HepG2 (cell line): Measurements from ENCODE around the gene CDC37L1. TPM values are rescaled to one million over a fixed set of nuclear protein-coding genes. Genes with fewer than 3 reads are reported as not detected.
A peak's percentile ranks its signal among the peaks of the same experiment; 100 is the strongest.

Source experiments
- ATAC-seq: fragments of 200-7000 bp; cut with Tn5 transposase; 3 replicates; pipeline ENCODE4 v1.9.1; 2020; ENCODE audit warnings: mild to moderate bottlenecking, moderate library complexity
- BruUV-seq: library from RNA; stranded (reverse); fragments of 400-500 nt; replicated peaks from 2 replicates; lab custom pipeline; 2021; lab: Mats Ljungman, UMichigan
- CTCF ChIA-PET: fragments of 300-600 bp; formaldehyde crosslinking; extraction: SDS; loops from one replicate; lab custom pipeline; 2021; ENCODE audit warnings: low total read pairs, inconsistent platforms, low intra/inter-chr PET ratio; lab: Yijun Ruan, JAX
- POLR2A ChIA-PET: fragments of 350-600 bp; sonication (Branson Sonifier 250); formaldehyde crosslinking; loops from one replicate; lab custom pipeline; 2020; ENCODE audit warnings: antibody characterized with exemption, inconsistent platforms; lab: Yijun Ruan, JAX
- DNase-seq: peaks from one replicate; pipeline ENCODE4 v3.0.0-alpha.2; 2015; ENCODE audit warnings: low spot score
- FAIRE-seq: peaks from 3 replicates; lab custom pipeline; 2011; peaks lifted over from hg19 to GRCh38; lab: Jason Lieb, UNC
- H2AFZ ChIP-seq: one replicate; pipeline ENCODE4 v1.6.1; 2011; ENCODE audit warnings: low read length, inconsistent platforms
- H3K27ac ChIP-seq: fragments of 300-600 bp; 3 replicates; pipeline ENCODE4 v1.8.0; 2011; ENCODE audit warnings: mixed run types, mild to moderate bottlenecking, mixed read lengths, low read length, inconsistent platforms; ENCODE audit not compliant: insufficient read depth; ENCODE audit errors: extremely low read length
- H3K27me3 ChIP-seq, 2 experiments: fragments of 200-600 bp in 1 of 2; 2 replicates in 1 of 2; 3 replicates in 1 of 2; pipeline versions ENCODE4 v1.6.0 to v1.8.0; 2011; ENCODE audit warnings: low read length in 2 of 2, mild to moderate bottlenecking in 2 of 2, moderate library complexity in 2 of 2, inconsistent platforms in 1 of 2; ENCODE audit not compliant: insufficient read depth in 2 of 2, control insufficient read depth in 1 of 2
- H3K36me3 ChIP-seq, 2 experiments: fragments of 200-600 bp in 1 of 2; replicated peaks in 1 of 2; 2 replicates in 1 of 2; 3 replicates in 1 of 2; pipeline versions ENCODE4 v1.5.1 to v1.8.0; 2011; ENCODE audit warnings: low read length in 2 of 2, inconsistent platforms in 1 of 2; ENCODE audit not compliant: insufficient read depth in 2 of 2, control insufficient read depth in 1 of 2
- H3K4me1 ChIP-seq: 2 replicates; pipeline ENCODE4 v1.5.1; 2012; ENCODE audit warnings: low read length, inconsistent platforms; ENCODE audit not compliant: insufficient read depth
- H3K4me2 ChIP-seq: 2 replicates; pipeline ENCODE4 v1.6.0; 2011; ENCODE audit warnings: low read depth, low read length, inconsistent platforms
- H3K4me3 ChIP-seq, 3 experiments: fragments of 200-600 bp in 1 of 3; sonication (generic), shearing (Covaris generic) in 1 of 3; replicated peaks in 1 of 3; 2 replicates each; pipeline ENCODE4 v1.5.1; 2011 to 2016; ENCODE audit warnings: low read length in 3 of 3, inconsistent platforms in 2 of 3, low read depth in 2 of 3, mild to moderate bottlenecking in 2 of 3, control low read depth in 1 of 3, mixed read lengths in 1 of 3; ENCODE audit not compliant: insufficient read depth in 1 of 3
- H3K79me2 ChIP-seq: one replicate; pipeline ENCODE4 v1.6.1; 2011; ENCODE audit warnings: low read length, inconsistent platforms; ENCODE audit not compliant: insufficient read depth
- H3K9ac ChIP-seq: 2 replicates; pipeline ENCODE4 v1.6.0; 2011; ENCODE audit warnings: mild to moderate bottlenecking, low read depth, low read length, inconsistent platforms; ENCODE audit not compliant: insufficient read depth
- H3K9me3 ChIP-seq: 2 replicates; pipeline ENCODE4 v1.5.1; 2012; ENCODE audit warnings: mild to moderate bottlenecking, low read length
- H4K20me1 ChIP-seq: 2 replicates; pipeline ENCODE4 v1.6.0; 2011; ENCODE audit warnings: inconsistent platforms, mild to moderate bottlenecking, low read length, moderate library complexity; ENCODE audit not compliant: insufficient read depth
- CAMTA2 ChIP-seq: sonication (generic); formaldehyde crosslinking; IDR thresholded peaks from 2 replicates; pipeline ENCODE4 v1.4.0; 2020; ENCODE audit warnings: mild to moderate bottlenecking, missing genetic modification reagents, borderline replicate concordance
- MYPOP ChIP-seq: sonication (generic); formaldehyde crosslinking; IDR thresholded peaks from 2 replicates; pipeline ENCODE4 v1.8.1; 2023; ENCODE audit warnings: mild to moderate bottlenecking, moderate library complexity, missing genetic modification reagents
- SIN3A ChIP-seq: IDR thresholded peaks from 2 replicates; pipeline ENCODE4 v1.6.1; 2011; ENCODE audit warnings: low read depth, mild to moderate bottlenecking, control low read depth, low read length, borderline replicate concordance
- SNAPC2 ChIP-seq: sonication (generic); formaldehyde crosslinking; IDR thresholded peaks from 2 replicates; pipeline ENCODE4 v1.8.1; 2022; ENCODE audit warnings: mild to moderate bottlenecking, missing genetic modification reagents
- ZNF12 ChIP-seq: sonication (generic); formaldehyde crosslinking; IDR thresholded peaks from 2 replicates; pipeline ENCODE4 v1.5.0; 2020; ENCODE audit warnings: missing genetic modification reagents
- ZNF326 ChIP-seq: sonication (generic); formaldehyde crosslinking; IDR thresholded peaks from 2 replicates; pipeline ENCODE4 v1.4.0; 2020; ENCODE audit warnings: missing genetic modification reagents, borderline replicate concordance
- ZNF44 ChIP-seq: sonication (generic); formaldehyde crosslinking; IDR thresholded peaks from 2 replicates; pipeline ENCODE4 v1.5.1; 2020; ENCODE audit warnings: mild to moderate bottlenecking, missing genetic modification reagents
- ZNF550 ChIP-seq: sonication (generic); formaldehyde crosslinking; IDR thresholded peaks from 2 replicates; pipeline ENCODE4 v1.4.0; 2020; ENCODE audit warnings: mild to moderate bottlenecking, missing genetic modification reagents, borderline replicate concordance
- ZNF572 ChIP-seq: sonication (generic); formaldehyde crosslinking; IDR thresholded peaks from 2 replicates; pipeline ENCODE4 v1.5.1; 2020; ENCODE audit warnings: mild to moderate bottlenecking, missing genetic modification reagents
- WGBS: methylation state at CpG from one replicate; pipeline ENCODE4 v1.1.6; 2017; ENCODE audit warnings: low lambda C conversion rate; 5-methylcytosine and 5-hydroxymethylcytosine counted together
- in situ Hi-C: cut with HindIII; loops from 2 replicates; pipeline ENCODE4 v1.10.0; 2017; ENCODE audit warnings: low pct_unique_long_range_greater_than_20kb; ENCODE audit not compliant: extremely low pct_ligation_motif_present
- intact Hi-C: fragments of 100-400 bp; cut with micrococcal nuclease; formaldehyde crosslinking; loops from one replicate; pipeline ENCODE4 v1.10.0; 2022; ENCODE audit not compliant: unreplicated experiment
- polyA plus RNA-seq, 8 experiments: library from polyadenylated mRNA; depleted of rRNA in 3 of 8; stranded (reverse) in 7 of 8; unstranded in 1 of 8; fragments of >200 nt; fragmentation: Illumina TruSeq in 4 of 8; extraction: Trizol in 4 of 8; gene quantifications; 2 replicates each; pipeline versions ENCODE4 v1.2.1 to v1.2.3, GENCODE V29; 2011 to 2016; ENCODE audit warnings: low read depth in 4 of 8, missing spikeins in 1 of 8, mixed read lengths in 1 of 8; ENCODE audit not compliant: insufficient read depth in 1 of 8
- total RNA-seq, 5 experiments: library from RNA; depleted of rRNA; stranded (reverse); fragments of >200 nt; fragmentation: Illumina TruSeq; extraction: Trizol; gene quantifications; 2 replicates each; pipeline ENCODE4 v1.2.3, GENCODE V29; 2016; ENCODE audit warnings: low read depth in 1 of 5
- TF ChIP-seq, protein P1 (sequence below): IDR thresholded peaks from 2 replicates; pipeline ENCODE4 v1.6.1; 2016; ENCODE audit warnings: missing compliant biosample characterization, missing genetic modification reagents, borderline replicate concordance
- TF ChIP-seq, protein P2 (sequence below): sonication (generic); formaldehyde crosslinking; IDR thresholded peaks from 2 replicates; pipeline ENCODE4 v1.5.1; 2020; ENCODE audit warnings: missing genetic modification reagents, mild to moderate bottlenecking, borderline replicate concordance
- TF ChIP-seq, protein P3 (sequence below): sonication (generic); formaldehyde crosslinking; IDR thresholded peaks from 2 replicates; pipeline ENCODE4 v1.5.1; 2020; ENCODE audit warnings: mild to moderate bottlenecking, missing genetic modification reagents, moderate library complexity

Gene CDC37L1
- total and polyA plus RNA-seq, 2 of the 13 experiments (the other 11 are each of a cell fraction or from before 2014, with no cell fraction given): 5.5 to 17.0 TPM

- H3K4me1 ChIP-seq: peaks cover 61% of the 10 kb centered on the region
- peak within 1 kb of the TSS; percentile 86 for H3K9ac ChIP-seq
- peak within 1 kb of the TSS; percentile 98 for H3K4me2 ChIP-seq
- peak; percentile 92 for ATAC-seq
- H3K4me3 ChIP-seq: peak within 1 kb of the TSS; percentile 75 to 81 (median 77)
- H4K20me1 ChIP-seq: no peaks in the 10 kb centered on the region
- WGBS: 2% methylated on average over 17 of the region's 70 CpGs
- H3K9me3 ChIP-seq: no peaks in the 10 kb centered on the region
- peaks cover 12% of the 10 kb centered on the region for H3K79me2 ChIP-seq
- DNase-seq: peak; percentile 86
- H3K36me3 ChIP-seq: no peaks in the 10 kb centered on the region
- BruUV-seq: TSS peak; percentile 55
- intact Hi-C loops: loop anchor here (5.0 kb wide), 1 partner anchor 35 kb away; no protein-coding TSS in a partner anchor
- in situ Hi-C loops: no loop called here
- H3K27ac ChIP-seq: peak within 1 kb of the TSS; percentile 93
- peak; percentile 44 for FAIRE-seq
- CTCF ChIA-PET: interaction anchor here (1.0 to 1.1 kb wide), 2 partner anchors 18 to 22 kb away, joined by 3 read pairs; partner anchors contain the start of gene CDC37L1
- H3K27me3 ChIP-seq: no peaks in the 10 kb centered on the region
- no peak within 1 kb of the TSS for H2AFZ ChIP-seq
- POLR2A ChIA-PET: interaction anchor here (0.6 to 2.6 kb wide), 11 partner anchors 13 to 966 kb away, joined by 3 to 34 read pairs (median 5); partner anchors contain the start of genes AK3, CDC37L1 and RIC1
- TF ChIP-seq, protein P1, sequence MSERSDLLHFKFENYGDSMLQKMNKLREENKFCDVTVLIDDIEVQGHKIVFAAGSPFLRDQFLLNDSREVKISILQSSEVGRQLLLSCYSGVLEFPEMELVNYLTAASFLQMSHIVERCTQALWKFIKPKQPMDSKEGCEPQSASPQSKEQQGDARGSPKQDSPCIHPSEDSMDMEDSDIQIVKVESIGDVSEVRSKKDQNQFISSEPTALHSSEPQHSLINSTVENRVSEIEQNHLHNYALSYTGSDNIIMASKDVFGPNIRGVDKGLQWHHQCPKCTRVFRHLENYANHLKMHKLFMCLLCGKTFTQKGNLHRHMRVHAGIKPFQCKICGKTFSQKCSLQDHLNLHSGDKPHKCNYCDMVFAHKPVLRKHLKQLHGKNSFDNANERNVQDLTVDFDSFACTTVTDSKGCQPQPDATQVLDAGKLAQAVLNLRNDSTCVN (CRISPR knock-in tag): no peak; the same call in 1 of the 2 replicates
- TF ChIP-seq ZNF12 (CRISPR knock-in tag) (no peak), MYPOP (CRISPR knock-in tag) (peak; percentile 75; the same call in 1 of the 2 replicates), ZNF572 (peak; percentile 18; the same call in 1 of the 2 replicates), SIN3A (peak; percentile 90), ZNF326 (no peak), ZNF550 (CRISPR knock-in tag) (peak; percentile 82; the same call in 1 of the 2 replicates), CAMTA2 (CRISPR knock-in tag) (peak; percentile 24; the same call in 1 of the 2 replicates), ZNF44 (CRISPR knock-in tag) (peak; percentile 42), SNAPC2 (0 out of 2 replicates have a peak, but pooled peaks have one; percentile 24)
- TF ChIP-seq, protein P2, sequence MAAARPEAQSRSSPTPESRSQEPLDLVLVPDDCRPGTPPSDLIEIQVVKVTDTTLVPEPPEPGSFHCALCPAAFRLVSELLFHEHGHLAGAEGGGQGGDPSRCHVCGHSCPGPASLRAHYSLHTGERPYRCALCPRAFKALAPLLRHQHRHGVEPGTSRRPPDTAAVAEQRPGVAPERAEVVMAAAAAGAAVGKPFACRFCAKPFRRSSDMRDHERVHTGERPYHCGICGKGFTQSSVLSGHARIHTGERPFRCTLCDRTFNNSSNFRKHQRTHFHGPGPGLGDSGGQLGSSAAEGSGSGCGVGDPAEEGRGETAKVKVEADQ (CRISPR knock-in tag): peak; percentile 66; the same call in 1 of the 2 replicates
- TF ChIP-seq, protein P3, sequence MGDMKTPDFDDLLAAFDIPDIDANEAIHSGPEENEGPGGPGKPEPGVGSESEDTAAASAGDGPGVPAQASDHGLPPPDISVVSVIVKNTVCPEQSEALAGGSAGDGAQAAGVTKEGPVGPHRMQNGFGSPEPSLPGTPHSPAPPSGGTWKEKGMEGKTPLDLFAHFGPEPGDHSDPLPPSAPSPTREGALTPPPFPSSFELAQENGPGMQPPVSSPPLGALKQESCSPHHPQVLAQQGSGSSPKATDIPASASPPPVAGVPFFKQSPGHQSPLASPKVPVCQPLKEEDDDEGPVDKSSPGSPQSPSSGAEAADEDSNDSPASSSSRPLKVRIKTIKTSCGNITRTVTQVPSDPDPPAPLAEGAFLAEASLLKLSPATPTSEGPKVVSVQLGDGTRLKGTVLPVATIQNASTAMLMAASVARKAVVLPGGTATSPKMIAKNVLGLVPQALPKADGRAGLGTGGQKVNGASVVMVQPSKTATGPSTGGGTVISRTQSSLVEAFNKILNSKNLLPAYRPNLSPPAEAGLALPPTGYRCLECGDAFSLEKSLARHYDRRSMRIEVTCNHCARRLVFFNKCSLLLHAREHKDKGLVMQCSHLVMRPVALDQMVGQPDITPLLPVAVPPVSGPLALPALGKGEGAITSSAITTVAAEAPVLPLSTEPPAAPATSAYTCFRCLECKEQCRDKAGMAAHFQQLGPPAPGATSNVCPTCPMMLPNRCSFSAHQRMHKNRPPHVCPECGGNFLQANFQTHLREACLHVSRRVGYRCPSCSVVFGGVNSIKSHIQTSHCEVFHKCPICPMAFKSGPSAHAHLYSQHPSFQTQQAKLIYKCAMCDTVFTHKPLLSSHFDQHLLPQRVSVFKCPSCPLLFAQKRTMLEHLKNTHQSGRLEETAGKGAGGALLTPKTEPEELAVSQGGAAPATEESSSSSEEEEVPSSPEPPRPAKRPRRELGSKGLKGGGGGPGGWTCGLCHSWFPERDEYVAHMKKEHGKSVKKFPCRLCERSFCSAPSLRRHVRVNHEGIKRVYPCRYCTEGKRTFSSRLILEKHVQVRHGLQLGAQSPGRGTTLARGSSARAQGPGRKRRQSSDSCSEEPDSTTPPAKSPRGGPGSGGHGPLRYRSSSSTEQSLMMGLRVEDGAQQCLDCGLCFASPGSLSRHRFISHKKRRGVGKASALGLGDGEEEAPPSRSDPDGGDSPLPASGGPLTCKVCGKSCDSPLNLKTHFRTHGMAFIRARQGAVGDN (CRISPR knock-in tag): peak; percentile 97
Observed at GRCh38 chr9:4662108-4662988, 17.0 kb upstream of the CDC37L1 start, which contains the start of gene PLPP6. Gene PLPP6 (plus strand): TSS chr9:4662294. CDS start chr9:4662376, 82 bp downstream.
